GM10266 (cell line): ENCODE data around the gene HADH.
A peak's percentile ranks its signal among the peaks of the same experiment; 100 is the strongest.

Source experiments
- DNase-seq: peaks from one replicate; pipeline ENCODE4 v3.0.0; 2012; ENCODE audit errors: extremely low spot score
- TF ChIP-seq, protein P1 (sequence below): IDR thresholded peaks from 2 replicates; pipeline ENCODE4 v1.5.1; 2012; ENCODE audit warnings: mild to moderate bottlenecking, low read depth; ENCODE audit not compliant: control insufficient read depth, insufficient read depth; ENCODE audit errors: missing control alignments

Gene HADH

DNA sequence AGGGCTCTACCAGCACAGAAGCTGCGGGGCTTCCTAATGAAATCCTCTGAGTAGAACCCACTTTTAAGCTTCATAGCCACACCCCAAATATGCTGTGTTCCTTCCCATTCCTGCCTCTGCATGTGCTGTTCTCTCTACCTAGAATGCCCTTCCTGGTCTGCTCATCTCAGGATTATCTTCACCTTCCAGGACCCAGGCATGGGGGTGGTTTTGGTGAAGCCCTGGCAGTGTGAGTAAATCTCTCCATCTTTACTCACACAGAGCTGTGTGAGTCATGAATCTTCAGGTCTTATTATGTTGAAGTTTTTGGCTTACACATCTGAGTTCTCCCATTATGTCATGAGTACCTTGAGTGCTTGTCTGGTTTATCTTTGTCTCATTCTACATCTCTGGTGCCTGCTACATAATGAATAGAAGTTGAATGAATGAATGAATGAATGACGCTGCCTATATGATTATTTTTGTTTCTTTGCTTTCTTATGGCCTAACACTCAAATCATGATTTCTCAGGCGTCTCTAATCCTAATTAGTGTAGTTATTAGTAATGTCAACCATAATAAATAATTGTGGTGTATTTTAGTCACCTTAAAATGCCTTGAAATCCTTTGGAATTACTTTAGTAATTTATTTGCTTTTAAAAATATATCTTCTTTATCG, 41.9 kb downstream of the HADH start:
- no peak for DNase-seq
- TF ChIP-seq, protein P1, sequence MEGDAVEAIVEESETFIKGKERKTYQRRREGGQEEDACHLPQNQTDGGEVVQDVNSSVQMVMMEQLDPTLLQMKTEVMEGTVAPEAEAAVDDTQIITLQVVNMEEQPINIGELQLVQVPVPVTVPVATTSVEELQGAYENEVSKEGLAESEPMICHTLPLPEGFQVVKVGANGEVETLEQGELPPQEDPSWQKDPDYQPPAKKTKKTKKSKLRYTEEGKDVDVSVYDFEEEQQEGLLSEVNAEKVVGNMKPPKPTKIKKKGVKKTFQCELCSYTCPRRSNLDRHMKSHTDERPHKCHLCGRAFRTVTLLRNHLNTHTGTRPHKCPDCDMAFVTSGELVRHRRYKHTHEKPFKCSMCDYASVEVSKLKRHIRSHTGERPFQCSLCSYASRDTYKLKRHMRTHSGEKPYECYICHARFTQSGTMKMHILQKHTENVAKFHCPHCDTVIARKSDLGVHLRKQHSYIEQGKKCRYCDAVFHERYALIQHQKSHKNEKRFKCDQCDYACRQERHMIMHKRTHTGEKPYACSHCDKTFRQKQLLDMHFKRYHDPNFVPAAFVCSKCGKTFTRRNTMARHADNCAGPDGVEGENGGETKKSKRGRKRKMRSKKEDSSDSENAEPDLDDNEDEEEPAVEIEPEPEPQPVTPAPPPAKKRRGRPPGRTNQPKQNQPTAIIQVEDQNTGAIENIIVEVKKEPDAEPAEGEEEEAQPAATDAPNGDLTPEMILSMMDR, result no peak

DNA sequence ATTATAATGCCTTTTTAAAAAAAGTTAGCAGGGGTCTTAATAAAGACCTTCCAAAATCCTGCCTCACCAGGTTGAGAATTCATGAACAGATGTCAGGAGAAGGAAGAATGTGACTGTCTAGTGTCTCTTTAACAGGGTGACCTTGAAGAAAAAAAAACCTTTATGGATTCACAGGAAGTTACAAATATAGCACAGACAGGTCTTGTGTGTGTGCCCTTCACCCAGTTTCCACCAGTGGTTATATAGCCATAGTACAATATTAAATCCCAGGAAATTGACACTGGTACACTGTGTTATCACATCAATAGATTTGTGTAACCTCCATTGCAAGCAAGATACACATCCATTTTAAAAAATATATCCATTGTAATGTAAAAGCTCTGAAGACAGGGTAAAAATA, 43.7 kb downstream of the HADH start:
- no peak for DNase-seq
- TF ChIP-seq, protein P1, result no peak

DNA sequence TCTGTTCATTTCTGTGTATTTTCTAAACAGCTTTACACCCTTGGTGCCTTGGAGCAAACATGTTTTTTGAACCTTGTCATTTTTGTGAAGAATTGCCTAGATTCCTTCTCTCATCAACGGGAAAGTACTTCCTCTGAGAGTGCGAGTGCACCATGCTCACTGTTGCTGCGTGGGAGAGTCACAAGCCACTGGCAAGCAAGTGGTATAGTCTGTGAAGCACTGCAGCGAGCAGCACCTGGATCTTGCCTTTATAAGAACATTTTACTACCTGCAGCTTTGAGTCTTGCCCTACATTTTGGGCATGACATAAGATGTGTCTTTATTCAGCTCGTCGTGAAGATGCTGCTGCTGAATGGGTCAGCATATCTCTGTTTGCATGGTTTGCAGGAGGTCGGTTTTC, 44.9 kb downstream of the HADH start:
- no peak for DNase-seq
- TF ChIP-seq, protein P1, result no peak

DNA sequence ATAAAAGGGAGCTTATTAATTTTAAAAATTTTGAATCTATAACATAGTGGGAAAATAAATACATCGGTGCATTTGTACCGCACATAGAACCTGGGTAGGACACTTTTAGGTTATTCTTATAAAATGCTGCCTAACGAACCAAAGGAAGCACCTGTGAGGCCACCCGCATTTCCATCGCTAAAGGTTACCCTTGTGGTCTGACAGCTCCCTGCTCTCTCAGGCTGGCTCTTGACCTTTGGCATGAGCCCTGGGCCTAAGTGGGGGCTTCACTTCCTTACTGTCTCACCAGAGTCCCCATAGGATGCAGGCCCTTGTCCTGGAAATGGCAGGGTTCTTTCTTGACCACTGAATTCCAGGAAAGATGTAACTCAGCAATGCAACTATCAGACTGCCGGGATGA, 46.0 kb downstream of the HADH start:
- DNase-seq, result no peak
- TF ChIP-seq, protein P1, result no peak

DNA sequence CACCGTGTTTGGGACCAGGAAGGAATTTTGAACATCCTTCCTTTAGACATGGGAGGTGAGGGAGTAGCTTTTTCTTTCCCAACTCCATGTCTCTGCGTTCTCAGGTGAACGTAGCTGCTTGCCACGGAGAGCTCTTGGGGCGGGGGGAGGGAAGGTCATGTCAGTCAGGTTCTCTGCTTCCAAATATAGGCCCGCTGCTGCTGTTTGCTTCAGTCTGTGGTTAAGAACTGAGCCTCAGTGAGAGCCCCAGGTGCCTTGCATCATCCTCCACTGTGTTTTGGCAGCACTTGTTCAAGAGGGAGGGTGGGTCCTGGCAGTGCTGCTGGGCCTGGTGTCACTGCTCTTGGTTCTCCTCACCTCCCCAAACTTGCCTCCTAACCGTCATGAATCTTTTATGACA, 46.5 kb downstream of the HADH start:
- peak; percentile 68 for DNase-seq
- TF ChIP-seq, protein P1, result no peak

DNA sequence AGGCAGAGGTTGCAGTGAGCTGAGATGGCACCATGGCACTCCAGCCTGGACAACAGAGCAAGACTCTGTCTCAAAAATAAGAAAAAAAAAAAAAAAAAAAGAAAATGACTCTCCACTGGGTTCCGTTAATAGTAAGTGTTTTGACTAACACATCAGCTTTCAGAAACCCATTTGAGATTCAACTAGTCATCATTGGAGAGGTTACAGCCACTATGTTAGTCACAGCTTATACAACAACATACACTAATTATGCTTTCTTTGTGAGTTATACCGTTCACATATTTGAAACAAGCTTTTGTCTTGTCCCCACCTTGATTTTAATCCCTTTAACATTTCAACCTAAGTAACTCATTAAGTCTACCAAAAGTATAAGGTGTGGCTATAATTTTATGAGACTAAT, 48.2 kb downstream of the HADH start:
- TF ChIP-seq, protein P1, result no peak
- DNase-seq, result no peak

DNA sequence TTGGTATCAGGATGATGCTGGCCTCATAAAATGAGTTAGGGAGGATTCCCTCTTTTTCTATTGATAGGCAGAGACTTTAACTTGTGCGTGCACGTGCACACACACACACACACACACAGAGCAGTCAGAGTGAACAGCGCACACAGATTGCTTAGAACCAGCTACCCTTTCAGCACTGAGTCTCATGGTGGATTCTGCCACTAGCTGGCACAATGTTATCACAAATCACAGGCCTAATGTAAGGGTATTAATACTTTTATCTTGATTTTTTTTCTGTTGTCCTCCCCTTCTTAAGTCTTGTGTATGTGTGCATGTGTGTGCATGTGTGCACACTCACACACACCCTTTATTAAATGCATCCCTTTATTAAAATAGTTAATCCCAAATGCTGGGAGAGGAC, 53.2 kb downstream of the HADH start:
- DNase-seq, result no peak
- TF ChIP-seq, protein P1, result peak; percentile 44
